RCC 7860 (cell line): Measurements from ENCODE around the gene DYNLT5.
"Not testable (repeated sequence)": the region's sequence is repeated elsewhere in the genome, so short reads cannot be mapped to it uniquely, and the experiment has no call there.

Experiments used
- DNase-seq: peaks from one replicate; pipeline ENCODE4 v3.0.0-alpha.2; 2015; ENCODE audit warnings: low spot score
- FAIRE-seq: peaks from 2 replicates; lab custom pipeline; 2012; peaks lifted over from hg19 to GRCh38; lab: Jason Lieb, UNC

The DYNLT5 gene

GRCh38 chr1:66752000-66752592 lies at the start of gene DYNLT5:
TSS of gene DYNLT5 (plus strand) at chr1:66752459. CDS start at chr1:66754659, 2,200 bp downstream.
- DNase-seq (no peak), FAIRE-seq (no peak)

DNA sequence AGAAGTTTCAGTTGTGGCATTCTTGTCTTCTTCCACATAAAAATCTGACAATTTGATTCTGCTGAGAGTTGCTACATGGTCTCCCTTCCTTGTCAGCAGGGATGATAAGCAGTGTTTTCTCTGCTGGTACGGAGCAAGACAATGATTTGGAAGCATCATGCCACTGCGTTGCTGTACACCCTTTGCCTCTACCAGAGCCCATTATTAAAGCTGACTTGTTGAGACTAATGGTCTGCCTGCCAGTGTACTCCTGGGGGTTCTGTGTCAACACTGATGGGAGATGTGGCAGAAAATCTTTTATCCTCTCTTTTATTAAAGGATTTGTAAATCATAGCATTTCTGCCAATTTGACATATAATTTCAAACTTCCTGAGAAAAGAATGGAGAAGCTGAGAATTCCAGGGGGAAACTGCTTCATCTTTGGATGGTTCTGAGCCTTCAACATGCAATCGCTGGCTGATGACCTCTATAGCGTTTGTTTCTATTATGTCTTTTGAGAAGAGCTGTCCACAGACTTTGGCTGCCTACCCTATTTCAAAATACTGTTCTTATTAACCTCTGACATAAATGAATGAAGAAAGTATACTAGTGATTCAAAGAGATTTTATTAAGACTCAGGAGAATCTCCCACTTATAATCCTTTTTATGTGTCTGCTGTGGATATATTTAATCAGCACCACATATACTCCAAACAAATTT lies 47.9 kb upstream of the DYNLT5 start:
- DNase-seq (no peak), FAIRE-seq (no peak)

DNA sequence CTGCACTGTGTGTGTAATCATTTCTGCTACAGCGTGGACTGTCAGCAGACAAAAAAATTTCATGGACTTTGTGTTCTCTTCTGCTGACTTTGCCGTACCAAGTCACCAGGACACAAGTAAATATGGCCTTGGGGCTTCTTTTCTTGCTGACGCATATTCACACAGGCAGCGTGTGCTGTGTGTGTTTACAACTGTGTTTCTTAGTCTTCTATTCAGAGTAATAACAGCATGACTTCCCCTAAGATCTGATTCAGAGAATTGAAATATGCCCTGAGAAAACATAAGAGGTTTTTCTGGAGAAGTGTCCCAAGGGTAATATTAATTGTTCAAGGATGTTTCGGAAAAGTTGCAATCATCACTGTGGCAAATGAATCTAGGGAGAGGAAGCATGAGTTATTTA lies 47.1 kb upstream of the DYNLT5 start:
- DNase-seq: no peak
- no peak for FAIRE-seq

DNA sequence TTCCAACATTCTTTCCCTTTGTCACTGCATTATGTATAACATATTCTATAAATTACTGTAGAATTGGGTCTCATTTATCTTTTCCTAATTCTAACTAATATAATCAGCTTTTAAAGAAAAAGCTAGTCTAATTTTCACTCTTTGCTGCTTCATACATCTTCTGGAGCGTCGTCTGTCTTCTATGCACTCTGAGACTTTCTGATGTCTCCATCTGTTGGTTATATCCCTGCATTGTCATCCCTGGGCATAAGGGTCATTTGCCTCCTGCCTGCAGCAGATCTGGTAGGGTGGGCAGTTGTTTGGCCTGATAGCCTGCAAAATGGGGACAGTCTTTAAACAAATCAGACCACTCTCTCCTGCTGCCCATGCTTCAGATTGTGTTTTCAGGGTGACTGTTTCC lies 40.8 kb upstream of the DYNLT5 start:
- FAIRE-seq (no peak), DNase-seq (no peak)

DNA sequence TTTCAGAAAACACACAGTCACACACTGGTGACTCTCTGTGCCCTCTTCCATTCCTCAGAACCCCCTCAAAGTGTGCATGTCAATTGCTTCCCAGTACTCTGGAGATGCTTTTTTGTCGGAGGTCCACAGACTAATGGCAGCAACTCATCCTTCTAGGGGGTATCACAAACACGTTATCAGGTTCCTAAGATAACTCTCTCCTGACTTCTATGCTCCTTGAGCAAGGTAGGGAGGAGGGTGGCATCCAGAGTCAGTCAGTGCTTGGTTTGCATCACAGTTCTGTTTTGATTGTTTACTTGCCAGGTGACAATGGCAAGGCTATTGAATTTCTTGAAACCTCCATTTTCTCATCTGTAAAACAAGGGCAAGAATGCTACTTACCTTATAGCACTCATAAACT lies 39.4 kb upstream of the DYNLT5 start:
- FAIRE-seq (no peak), DNase-seq (no peak)

- FAIRE-seq (no peak), DNase-seq (no peak)
Observed at GRCh38 chr1:66723985-66724384, 28.3 kb upstream of the DYNLT5 start.

DNA sequence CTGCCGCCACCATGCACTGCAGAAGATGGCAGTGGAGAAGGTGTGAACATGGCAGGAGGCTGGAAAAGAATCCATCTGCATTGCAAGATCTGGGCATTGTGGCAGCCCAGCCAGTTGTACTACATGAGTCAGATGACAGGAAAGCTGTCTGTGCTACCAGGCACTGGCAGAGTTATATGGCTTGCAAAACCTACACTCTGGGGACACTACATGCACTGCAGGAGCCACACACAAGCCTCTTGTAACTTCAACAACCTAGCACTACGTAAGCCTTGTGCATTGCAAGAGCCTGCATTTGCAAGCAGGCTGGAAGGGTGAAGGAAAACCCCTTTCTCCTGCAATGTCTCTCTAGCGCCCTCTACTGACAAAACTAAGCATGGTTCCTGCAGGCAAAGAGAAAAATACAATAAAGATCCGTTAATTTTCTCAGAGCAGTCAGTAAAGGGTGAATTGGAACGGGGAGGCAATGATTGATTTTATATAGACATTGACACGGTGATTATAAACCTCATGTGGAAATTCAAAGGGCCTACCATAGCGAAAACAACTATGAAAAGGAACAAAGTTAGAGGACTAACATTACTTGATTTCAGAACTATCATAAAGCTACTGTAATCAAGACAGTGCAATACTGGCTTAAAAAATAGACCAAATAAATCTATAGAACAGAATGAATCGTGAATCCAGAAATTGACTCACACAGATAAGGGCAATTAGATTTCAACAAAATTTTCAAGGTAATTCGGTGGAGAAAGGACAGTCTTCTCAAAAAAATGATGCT lies 26.2 kb upstream of the DYNLT5 start:
- FAIRE-seq (no peak), DNase-seq (peak; percentile 29)

DNA sequence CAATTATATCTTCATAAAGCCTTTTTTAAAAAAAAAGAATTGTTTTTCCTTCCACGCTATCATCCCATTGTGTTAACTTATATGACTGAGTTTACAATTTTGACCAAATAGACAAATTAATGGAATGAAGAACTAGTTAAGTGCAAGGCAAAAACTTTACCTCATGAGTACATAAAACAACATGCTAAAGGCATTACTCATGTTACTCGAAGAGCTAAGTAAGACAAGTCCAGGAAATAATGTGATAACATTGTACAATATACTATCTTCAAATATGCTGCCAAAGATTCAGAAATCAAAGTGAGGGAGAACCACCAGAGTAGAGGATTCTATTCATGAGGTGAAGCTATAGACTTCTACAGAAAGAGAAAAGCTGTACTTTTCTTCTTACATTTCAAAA lies 24.2 kb upstream of the DYNLT5 start:
- FAIRE-seq: no peak
- DNase-seq: no peak

DNA sequence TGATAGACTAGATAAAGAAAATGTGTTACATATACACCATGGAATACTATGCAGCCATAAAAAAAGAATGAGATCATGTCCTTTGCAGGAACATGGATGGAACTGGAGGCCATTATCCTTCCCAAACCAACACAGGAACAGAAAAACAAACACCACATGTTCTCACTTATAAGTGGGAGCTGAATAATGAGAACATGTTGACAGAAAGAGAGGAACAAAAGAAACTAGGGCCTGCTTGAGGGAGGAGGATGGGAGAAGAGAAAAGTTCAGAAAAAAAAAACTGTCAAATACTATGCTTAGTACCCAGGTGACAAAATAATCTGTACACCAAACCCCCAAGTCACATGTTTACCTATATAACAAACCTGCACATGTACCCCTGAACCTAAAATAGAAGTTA lies 23.5 kb upstream of the DYNLT5 start:
- not testable (repeated sequence) for DNase-seq, FAIRE-seq

DNA sequence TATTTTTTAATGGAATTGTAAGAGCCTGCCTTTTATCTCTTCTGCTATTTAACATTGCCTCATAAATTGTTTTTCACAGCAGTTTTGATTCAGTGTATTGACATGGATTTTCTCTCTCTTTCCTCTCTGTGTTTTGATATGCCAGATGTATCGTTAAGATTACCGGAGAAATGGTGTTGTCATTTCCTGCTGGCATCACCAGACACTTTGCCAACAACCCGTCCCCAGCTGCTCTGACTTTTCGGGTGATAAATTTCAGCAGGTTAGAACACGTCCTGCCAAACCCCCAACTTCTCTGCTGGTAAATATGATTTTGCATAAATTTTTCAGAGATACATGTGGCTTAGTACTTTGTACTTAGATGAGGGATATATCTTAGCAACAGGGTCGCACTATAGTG lies 23.1 kb upstream of the DYNLT5 start:
- FAIRE-seq: no peak

GRCh38 chr1:66729523-66729922 lies 22.7 kb upstream of the DYNLT5 start:
- FAIRE-seq (no peak), DNase-seq (no peak)

More for the DNA sequence above, 23.1 kb upstream of the DYNLT5 start:
- DNase-seq: no peak

GRCh38 chr1:66730462-66730861 lies 21.8 kb upstream of the DYNLT5 start:
- FAIRE-seq (no peak), DNase-seq (no peak)

DNA sequence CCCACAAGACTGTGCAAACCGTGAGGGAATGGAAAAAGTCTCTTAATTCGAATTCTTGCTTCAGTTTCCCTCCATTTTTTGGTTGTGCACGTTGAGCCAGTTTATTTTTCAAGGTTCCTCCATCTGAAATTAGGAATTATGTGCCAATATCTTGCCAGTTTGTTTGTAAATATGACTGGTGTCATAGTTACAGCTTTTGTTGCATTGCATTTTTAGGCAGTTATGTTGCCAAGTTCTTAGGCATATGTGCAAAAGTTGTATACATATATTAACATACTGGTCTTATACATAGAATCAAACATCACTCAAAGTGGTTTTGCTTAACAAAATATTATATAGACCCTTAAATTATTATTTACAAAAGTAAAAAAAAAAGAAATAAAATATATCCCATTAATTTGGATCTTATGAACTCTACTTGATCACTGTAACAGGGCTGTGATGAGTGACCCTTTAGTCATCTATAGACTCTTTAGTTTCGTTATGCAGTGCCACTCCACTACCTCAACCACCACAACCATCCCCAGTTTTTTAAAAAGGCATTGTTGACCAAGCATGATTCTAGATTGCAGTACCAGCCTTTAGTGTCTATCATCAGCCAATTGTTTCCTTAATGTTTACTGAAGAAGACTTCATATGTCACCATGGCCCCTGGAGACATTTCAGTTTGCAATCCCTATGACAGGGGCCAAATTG lies 20.9 kb upstream of the DYNLT5 start:
- DNase-seq: no peak
- no peak for FAIRE-seq

DNA sequence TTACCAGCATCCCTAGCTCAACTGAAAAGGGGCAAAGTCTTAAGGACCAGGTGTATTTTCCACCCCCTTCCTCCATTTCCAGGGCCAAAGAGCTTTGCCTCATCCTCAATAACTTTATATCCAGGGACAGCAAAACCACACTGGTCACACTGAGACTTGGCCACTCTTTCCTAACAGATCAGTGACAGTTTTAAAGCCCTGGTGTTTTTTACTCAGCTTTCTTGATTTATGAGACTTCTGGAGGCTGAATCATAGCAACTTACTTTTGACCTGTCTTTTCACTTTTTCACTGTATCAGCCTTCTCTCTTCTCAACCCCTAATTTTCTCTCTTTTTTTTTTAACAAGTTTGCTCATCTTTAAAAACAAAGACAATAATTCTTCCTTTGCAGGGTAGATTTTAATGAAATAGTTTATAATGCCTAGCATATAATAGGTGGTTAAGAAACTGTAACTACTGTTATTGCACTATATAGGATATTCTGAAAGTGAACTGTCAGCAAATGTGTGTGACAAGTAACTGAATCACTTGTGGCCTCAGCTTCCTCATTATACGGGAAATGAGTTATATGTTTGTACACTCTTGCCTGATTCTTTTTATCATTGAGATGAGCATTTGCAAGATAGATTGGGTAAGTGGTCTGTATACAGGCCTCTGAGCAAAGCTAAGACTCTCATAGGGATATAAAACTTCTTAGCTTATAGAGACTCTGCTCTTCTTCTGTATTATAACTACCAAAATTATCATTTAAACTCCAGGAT lies 19.7 kb upstream of the DYNLT5 start:
- DNase-seq: peak; percentile 22
- peak; percentile 49 for FAIRE-seq

GRCh38 chr1:66733348-66734017 lies 18.8 kb upstream of the DYNLT5 start:
- FAIRE-seq (no peak), DNase-seq (no peak)

DNA sequence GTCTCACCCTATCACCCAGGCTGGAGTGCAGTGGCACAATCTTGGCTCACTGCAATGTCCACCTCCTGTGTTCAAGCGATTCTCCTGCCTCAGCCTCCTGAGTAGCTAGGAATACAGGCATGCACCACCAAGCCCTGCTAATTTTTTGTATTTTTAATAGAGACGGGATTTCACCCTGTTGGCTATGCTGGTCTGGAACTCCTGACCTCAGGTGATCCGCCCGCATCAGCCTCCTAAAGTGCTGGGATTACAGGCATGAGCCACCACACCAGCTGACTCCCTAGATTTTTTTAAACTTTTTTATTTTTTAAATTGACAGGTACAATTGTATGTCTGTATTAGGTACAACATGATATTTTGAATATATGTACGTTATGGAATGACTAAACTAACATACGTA lies 17.7 kb upstream of the DYNLT5 start:
- not testable (repeated sequence) for FAIRE-seq, DNase-seq

DNA sequence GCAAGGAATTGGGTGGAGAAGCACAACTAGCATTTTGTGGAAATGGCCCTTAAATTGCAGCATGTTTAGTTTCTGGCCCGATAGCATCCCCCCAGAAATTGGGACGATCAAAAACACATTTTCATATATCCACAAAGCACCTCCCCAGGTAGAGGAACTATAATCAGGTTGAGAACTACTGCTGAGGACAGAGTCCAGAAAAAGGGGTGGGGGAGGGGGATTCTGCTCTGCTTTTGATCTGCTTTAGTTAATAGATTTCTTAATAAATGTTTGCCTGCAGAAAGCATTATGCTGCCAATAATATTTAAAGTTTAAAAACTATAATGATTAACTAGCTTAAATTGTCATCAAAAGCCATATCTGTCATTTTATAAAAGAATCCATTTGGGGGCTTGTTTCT lies 14.4 kb upstream of the DYNLT5 start:
- DNase-seq: no peak
- no peak for FAIRE-seq

DNA sequence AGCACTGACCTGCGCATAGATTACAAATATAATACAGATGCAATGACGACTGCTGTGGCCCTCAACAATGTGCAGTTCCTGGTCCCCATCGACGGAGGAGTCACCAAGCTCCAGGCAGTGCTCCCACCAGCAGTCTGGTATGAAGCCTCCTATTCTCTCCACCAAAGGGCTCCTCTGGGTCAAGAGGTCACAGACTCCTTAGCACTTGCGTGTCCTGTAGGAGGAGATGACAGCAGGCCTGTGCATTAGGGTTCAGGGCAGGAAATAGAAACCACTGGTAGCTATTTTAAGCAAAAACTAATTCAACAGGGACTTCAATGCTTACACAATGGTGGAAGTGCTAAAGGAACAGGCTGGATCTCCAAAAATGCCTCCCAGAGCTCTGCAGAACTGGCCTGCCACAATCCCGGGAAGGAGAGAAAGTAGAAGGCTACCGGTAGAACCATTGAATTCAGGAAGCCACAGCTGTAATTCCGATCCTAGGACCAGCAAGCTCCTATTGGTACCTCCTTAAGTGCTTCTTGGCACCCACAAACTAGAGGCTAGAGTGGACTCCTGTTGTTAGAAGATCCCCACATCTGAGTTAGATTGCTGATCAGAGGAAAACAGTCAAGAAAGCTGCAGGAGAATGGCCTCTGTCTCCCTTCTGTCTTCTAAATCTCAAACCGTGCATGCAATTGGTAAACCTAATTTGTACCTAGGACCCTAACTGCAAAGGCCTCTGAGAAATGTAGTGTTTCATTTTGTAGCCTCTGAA lies 12.7 kb upstream of the DYNLT5 start:
- DNase-seq: no peak
- no peak for FAIRE-seq

DNA sequence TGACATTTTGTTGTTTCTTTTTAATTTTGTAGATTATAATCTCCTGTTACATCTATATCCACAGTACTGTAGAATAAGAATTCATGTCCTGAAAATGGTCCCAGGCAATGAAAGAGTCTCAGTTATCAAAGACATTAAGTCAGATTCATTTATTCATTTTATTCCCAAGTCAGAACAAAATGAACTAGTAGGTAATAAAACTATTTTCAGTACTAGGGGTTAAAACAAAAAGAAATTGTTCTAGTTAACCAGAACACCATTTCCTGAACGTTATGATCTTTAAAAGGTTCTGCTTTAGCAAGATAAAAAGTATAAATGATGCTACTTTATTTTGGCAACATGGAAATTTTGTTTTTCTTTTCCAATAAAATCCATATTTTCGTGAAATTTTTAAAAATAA lies 6.8 kb upstream of the DYNLT5 start:
- FAIRE-seq (no peak), DNase-seq (no peak)
